NCI-H82 treated with DMSO at 0.1 percent for 48 hours (cell line): ENCODE measurements around the gene IFI27.
A peak's percentile ranks its signal among the peaks of the same experiment; 100 is the strongest.

Source experiments
- DNase-seq: peaks from one replicate; lab custom pipeline; 2025; ENCODE audit not compliant: unreplicated experiment; lab: John Stamatoyannopoulos, UW

IFI27 gene

GRCh38 chr14:94124582-94125377 is 14.2 kb downstream of the IFI27 start:
- no peak for DNase-seq

DNA sequence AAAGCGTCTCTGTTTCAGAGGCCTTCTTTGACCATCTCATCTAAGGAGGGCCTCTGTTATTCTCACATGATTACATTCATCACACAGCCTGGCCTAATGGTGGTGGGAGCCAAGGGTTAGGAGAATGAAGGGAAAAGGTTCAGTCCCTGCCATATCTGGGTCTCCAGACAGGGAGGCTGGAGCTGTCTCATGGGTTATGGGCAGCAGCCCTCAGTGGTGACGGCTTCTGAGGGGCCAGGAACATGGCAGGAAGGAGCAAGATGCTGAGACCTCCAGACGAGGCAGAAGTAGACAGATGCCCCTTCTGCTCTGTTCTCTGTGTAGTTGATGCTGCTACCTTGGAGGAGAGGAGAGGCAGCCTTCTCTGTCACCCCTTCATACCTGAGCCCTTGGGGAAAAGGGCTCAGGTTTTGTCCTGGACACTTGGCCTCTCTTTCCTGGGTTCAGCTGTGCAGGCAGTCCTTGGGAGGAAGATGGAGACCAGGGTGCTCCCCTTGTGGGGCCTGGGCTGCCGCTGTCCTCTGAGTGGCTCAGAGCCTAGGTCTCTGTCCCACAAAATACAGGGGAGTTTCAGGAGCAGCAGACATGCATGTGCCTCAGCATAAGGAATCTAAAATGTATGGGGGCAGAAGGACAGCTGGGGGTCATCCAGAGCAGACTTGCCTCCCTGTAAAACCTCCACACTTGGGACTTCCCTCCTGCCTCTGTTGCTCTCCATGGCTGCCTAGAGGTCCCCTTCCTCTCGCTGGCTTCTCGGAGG is 15.3 kb downstream of the IFI27 start:
- no peak for DNase-seq

GRCh38 chr14:94126419-94126677 is 15.8 kb downstream of the IFI27 start:
- DNase-seq = no peak

GRCh38 chr14:94126800-94127199 is 16.3 kb downstream of the IFI27 start:
- DNase-seq = no peak

- DNase-seq = no peak
Measured at GRCh38 chr14:94127330-94127729, 16.8 kb downstream of the IFI27 start.

GRCh38 chr14:94128216-94128839 is 17.8 kb downstream of the IFI27 start:
- DNase-seq = no peak

GRCh38 chr14:94129111-94129757 is 18.7 kb downstream of the IFI27 start, which contains the start of gene IFI27L2:
IFI27L2 (minus strand) TSS chr14:94129604; CDS start chr14:94129564, 40 bp downstream.
- DNase-seq = peak; percentile 36

- peak; percentile 13 for DNase-seq
Measured at GRCh38 chr14:94129758-94130414, 19.4 kb downstream of the IFI27 start.

GRCh38 chr14:94132285-94132887 is 21.9 kb downstream of the IFI27 start:
- peak; percentile 67 for DNase-seq

- DNase-seq = no peak
Measured at GRCh38 chr14:94135476-94135875, 24.9 kb downstream of the IFI27 start.

- peak; percentile 59 for DNase-seq
Measured at GRCh38 chr14:94136575-94137331, 26.2 kb downstream of the IFI27 start.

DNA sequence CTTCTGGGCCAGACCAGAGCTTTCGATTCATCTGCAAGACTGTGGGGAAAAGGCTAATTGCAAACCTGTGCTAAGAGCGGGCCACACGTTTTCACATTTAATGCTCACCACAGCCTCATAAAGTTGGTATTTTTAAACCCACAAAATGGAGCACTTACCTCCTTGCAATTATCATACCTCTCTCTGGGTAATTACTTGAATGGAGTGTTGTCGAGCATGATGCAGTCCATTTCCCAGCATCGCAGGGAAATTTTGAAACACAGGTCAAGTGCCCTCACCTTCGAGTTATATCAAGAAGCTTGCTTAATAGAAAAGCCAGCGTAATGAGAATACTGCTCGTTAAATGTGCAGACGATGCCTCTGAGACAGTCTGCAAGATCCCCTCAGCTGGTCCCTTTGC is 27.7 kb downstream of the IFI27 start:
- no peak for DNase-seq

GRCh38 chr14:94139006-94139405 is 28.5 kb downstream of the IFI27 start:
- no peak for DNase-seq

DNA sequence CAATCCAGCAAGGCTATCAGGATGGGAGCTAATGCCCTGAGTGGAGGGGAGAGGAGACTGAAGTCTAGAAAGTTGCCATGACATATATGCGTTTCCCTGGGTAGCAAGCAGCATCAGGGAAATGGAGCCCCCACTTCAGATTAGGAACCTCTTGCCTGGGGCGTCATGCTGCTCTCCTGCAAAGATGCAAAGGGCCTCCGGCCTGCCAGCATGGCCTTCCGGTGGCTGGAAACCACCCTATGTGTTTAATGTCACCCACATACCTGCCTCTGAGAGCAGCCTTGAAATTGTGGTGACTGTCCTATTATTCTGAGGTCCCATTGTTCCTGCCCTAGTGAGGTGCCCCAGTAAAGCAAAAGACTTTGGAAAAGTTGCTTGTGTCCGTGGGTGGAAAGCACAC is 28.9 kb downstream of the IFI27 start:
- DNase-seq = no peak

- no peak for DNase-seq
Measured at GRCh38 chr14:94142247-94142646, 31.7 kb downstream of the IFI27 start.

DNA sequence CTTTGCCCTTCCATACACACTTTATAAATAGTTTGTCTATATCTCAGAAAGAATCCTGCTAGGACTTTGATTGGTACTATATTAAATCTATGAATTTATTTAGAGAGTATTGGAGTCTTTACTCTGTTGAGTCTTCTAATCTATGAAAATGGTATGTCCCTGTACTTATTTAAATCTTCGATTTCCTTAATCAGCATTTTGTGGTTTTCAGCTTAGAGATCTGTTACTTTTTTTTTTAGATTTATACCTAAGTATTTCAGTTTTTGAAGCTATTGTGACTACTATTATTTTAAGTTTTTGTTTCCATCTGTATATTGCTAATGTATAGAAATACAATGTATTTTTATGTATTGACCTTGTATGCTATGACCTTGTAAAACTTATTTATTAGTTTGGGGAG is 32.3 kb downstream of the IFI27 start:
- no peak for DNase-seq

GRCh38 chr14:94143239-94143638 is 32.7 kb downstream of the IFI27 start:
- peak; percentile 12 for DNase-seq

- DNase-seq = no peak
Measured at GRCh38 chr14:94143711-94144110, 33.2 kb downstream of the IFI27 start.

- DNase-seq = no peak
Measured at GRCh38 chr14:94144765-94145164, 34.2 kb downstream of the IFI27 start.
